GM12872 (cell line): ENCODE measurements around the gene BZW2.

Source experiments
- TF ChIP-seq, protein P1 (sequence below): IDR thresholded peaks from 3 replicates; pipeline ENCODE4 v1.5.1; 2011; ENCODE audit warnings: low read depth, mild to moderate bottlenecking, low read length, moderate library complexity; ENCODE audit not compliant: insufficient read depth

Gene BZW2

DNA sequence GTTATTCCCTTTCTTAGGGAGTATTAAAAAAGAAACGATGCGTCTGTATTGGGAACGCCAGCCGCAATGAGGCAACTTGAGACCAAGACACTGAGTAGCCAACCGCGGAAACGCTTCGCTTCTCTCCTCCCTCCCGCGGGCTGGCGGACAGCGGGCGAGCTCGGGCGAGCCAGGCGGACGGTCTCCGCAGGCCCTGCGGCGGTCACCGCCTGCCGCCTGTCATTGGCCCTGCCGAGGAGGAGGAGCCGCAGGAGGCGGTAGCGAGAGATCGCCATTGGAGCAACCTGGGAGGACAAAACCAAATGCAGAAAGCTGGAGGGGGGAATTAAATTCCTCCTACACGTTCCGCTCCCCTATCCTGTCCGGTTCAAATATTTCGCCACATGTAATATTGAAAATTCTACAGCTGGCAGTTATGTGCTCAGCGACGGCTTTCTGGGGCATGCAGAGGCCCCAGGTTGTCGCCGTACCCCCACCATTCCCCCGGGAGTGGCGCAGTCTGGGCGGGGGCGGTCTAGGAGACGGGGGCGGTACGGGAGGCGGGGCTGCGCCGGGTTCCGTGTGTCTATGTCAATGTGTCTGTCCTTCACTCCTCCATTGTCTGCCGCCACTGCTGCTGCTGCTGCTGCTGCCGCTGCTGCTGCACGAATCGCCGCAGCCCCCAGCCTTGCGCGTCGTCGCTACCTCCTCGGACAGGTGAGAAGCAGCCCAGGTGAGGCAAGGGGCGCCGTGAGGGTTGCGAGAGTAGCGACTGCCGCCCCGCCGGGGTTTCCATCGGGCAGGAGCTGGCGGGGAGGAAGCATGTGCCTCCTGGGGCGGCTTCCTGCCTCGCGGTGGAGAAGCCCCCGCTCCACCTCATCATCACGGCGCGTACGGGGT, at the start of gene BZW2, which contains the start of gene ANKMY2:
Gene BZW2, plus strand, starts transcription at position 589 of the 879 bp plus-strand sequence. CDS start 19,263 bp downstream, outside the sequence.
Gene ANKMY2, minus strand, starts transcription at position 162 of the 879 bp plus-strand sequence. CDS start 181 bp downstream, outside the sequence.
- TF ChIP-seq, protein P1, sequence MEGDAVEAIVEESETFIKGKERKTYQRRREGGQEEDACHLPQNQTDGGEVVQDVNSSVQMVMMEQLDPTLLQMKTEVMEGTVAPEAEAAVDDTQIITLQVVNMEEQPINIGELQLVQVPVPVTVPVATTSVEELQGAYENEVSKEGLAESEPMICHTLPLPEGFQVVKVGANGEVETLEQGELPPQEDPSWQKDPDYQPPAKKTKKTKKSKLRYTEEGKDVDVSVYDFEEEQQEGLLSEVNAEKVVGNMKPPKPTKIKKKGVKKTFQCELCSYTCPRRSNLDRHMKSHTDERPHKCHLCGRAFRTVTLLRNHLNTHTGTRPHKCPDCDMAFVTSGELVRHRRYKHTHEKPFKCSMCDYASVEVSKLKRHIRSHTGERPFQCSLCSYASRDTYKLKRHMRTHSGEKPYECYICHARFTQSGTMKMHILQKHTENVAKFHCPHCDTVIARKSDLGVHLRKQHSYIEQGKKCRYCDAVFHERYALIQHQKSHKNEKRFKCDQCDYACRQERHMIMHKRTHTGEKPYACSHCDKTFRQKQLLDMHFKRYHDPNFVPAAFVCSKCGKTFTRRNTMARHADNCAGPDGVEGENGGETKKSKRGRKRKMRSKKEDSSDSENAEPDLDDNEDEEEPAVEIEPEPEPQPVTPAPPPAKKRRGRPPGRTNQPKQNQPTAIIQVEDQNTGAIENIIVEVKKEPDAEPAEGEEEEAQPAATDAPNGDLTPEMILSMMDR: no peak

DNA sequence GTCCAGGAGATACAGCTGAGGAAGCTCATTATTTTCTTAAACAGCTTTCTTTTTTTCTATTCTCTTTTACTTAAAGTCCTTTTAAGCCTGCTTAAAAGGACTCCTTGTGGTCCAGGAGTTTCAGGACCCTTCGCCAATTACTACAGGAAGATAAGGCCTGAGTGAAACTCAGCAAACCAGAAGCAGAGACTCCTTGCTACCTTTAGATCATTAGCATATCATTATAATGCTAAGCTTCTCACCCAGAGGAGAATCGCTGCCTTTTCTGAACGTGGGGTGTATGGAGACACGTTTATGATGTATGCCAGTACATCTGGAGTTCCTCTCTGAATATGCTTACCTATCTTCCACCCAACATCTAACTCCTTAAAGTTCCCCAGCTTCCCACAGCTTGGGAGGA, 48.0 kb upstream of the BZW2 start:
- TF ChIP-seq, protein P1: no peak

DNA sequence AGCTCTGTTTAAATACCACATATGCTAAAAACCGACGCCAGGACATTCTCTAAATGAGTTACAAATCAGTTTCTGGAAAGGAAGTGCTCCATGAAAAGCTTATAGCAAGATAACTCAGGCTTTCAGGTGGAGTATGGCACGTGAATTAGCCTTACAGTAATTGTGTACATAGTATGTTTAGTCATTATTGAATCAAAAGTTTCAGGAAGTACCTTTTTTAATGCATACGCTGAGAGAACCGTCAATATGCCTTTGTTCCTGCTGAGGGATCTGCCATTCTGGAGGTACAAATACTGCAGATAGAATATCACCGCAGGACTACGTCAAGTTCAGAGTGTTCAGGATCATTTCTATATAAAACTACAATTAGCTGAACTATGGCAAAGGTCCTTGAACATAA, 46.1 kb upstream of the BZW2 start:
- TF ChIP-seq, protein P1: no peak

DNA sequence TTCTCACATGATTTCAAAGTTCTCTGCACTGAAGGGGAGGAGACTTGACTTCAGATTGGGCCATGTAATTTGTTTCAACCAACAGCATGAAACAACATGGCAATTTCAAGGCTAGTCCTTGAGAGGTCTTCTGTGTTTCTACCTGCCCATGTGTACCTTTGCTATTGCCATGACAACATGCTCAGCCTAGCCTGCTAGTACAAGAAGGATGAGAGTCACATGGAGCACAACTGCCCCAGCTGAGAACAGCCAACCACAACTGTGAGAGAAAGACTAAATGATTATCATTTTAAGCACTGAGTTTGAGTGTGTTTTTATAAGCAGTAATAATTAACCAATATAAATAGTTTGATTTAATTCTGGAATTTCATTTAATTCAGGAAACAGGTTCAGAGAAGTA, 42.3 kb upstream of the BZW2 start:
- TF ChIP-seq, protein P1: no peak

DNA sequence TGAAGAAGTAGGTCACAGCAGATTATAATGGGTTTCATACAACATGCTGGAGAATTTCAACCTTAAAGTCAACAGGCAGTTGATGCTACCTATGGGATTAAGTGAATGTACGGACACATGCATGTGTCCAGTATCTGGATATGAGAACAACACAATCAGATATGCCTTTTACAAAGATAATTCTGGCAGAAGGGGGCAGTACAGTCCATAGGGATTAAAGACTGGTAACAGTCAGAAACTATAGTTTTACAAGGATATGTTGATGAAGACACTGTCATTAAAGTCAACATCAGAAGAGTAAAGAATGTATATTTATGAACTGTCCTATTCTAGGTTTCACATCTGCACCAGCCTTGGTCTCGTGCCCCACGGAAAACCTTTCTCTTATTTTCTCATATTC, 41.9 kb upstream of the BZW2 start:
- TF ChIP-seq, protein P1: no peak

DNA sequence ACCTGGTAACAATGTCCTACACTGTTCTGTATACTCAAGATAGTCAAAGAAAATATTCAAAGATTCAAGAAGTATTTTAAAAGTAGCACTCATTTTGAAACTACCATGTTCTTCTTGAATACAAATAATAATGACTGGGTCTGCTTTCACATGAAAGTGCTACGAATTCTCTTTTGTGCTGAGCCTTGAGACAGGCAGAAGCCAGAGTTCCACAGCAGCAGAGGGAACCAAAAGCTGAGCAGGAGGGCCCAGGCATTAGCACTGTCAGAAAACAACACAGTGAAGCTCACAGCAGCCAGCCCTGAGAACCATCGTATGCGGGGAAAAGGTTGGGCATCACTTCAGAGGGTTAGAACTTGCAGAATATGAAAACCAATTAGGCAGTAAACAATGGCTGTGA, 39.3 kb upstream of the BZW2 start:
- TF ChIP-seq, protein P1: no peak

DNA sequence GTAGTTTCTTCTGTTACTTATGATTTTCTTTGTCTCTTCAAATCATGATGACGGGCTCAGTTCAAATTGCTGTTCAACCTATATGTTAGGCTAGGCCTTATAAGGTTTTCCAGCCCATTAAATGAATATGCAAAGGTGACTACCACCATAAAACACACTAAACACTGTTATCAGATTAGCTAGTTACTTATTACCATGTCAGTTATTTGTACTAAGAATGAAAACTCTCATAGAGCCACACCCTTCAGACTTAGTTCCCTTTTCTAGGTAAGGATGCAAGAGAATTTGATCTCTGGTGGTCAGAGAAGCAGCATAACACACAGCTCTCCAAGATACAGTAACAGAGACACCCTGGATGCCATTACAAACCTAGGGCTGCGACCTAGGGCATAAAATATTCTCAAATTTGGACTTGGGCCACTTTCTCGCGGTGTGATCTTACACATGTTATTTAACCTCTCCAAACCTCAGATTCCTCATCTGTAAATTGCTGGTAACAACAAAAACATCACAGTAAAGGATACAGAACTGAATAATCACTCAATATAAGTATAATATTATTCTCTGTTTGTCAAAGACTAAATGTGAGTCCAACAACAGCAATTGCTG, 36.0 kb upstream of the BZW2 start:
- TF ChIP-seq, protein P1: no peak
